ENCODE data around the gene MAPK11.
A peak's percentile ranks its signal among the peaks of the same experiment; 100 is the strongest.

The MAPK11 gene

DNA sequence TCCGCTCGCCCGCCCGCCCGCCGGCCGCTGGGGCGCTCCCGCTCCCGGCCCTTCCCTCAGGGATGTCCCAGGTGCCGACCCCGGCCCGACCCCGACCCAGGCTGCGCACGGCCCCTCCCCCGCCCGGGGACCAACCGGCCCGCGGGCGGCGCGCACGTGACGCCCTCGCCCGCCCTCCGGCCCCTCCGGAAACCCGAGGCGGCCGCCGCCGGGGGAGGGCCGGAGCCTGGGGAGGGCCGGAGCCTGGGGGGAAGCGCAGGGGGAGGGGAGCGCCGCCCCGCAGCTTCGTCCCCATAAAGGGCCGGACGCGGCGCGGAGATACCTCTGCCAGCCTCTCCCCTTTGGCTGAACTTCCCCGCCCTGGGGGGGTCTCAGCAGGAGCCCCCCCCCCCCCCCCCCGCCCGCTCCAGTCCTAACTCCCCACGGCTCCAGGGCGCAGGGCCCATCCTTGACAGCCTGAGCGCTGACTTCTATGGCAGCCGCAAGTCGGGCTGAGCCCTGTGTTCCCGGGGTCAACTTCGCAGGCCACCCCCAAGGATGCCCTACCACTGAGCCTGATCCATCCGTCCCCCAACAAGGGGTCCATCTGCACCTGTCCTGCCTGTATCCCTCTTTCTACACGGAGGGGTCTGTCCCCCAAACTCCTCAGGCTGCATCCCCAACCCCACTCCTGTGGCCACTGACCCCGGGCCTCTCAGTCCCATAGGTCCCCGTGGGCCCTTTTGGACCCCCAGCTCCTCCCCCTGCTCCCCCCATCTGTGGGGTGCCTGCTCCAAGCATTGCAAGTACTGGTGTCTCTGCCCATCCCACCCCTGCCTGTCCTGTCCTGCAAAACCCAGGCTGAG lies 8.3 kb downstream of the MAPK11 start, which contains the start of gene MAPK12:
MAPK12 (minus strand) TSS at position 69 of the 845 bp plus-strand sequence. CDS start 174 bp downstream, outside the sequence.
- no peak for DNase-seq (ENCODE audit: low read depth in 2 of 2)

- DNase-seq (ENCODE audit: low read depth in 2 of 2) = no peak
These were observed 9.2 kb downstream of the MAPK11 start for GRCh38 chr22:50260801-50261614.

DNA sequence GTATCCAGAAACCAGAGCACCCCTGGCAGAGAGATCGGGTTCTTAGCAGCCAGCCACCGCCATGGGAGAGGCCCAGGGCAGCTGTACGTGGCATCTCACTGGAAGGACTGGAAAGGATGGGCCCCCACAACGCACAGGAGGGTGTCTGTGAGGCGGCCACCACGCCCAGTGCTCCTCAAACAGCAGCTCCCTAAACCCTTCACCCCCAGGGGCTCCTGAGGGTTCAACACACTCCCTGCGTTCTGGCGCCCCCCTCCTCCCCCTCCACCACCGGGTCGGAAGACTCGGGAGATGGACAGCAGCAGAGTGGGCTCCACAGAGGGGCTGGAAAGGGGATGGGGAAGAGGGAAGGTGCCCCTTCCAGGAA lies 9.8 kb downstream of the MAPK11 start:
- DNase-seq (ENCODE audit: low read depth in 2 of 2) = no peak

DNA sequence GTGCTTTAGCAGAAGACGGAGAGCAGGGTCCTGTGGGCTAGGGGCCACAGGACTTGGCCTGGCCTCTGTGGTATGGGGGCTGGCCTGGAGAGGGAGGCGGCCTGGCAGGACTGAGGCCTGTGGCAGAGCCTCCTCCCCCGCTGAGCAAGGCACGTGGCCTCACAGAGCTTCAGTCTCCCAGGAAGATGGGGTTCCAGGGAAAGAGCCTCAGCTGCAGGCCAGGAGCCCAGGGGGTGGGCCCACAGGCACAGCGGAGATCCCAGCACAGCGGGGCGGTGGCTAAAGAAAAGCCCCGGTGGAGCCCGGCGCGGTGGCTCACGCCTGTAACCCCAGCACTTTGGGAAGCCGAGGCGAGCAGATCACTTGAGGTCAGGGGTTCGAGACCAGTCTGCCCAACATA lies 10.9 kb downstream of the MAPK11 start:
- no peak for DNase-seq (ENCODE audit: low read depth in 2 of 2)

DNA sequence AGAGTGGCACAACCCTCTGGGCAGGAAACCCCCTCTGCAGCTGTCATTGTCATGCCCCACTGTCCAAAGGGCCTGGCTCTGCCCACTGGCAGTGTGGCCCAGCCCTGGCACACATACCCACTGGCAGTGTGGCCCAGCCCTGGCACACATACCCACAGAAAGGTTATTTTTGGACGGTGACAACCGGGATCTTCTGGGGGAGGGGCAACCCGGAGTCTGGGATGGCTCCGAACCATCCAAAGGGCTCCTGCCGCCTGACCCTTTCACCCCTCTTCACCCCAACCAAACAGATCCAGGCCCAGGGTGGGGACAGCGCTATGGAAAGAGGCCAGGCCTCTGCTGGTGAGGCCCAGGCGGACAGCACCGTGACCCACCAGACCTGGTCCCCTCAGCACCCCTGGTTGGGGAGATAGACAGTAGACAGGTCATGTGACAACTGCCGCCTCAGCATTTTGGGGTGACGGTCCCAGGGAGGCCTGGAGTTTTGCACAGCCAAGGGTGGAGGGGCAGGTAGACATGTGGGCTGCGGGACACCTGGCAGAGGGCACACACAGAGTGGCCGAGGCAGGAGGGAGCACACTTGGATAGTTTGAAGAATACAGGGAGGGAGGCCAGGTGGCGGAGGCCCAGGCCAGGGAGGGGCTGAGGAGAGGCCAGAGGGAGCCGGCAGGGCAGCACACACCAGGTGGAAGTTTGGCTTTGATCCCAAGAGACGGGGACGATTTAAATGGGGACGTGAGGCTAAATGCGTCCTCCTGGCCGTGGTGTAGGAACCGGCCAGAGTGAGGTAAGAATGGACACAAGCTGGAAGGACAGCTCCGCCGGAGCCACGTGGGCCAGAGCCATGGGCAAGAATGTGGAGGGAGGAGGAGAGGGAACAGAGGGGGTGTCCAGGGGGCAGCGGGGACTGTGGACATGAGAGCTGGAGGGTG lies 11.6 kb downstream of the MAPK11 start:
- no peak for DNase-seq (ENCODE audit: low read depth in 2 of 2)

- DNase-seq (ENCODE audit: low read depth in 2 of 2) = no peak
These were observed 12.5 kb downstream of the MAPK11 start for GRCh38 chr22:50257451-50258360.

GRCh38 chr22:50257041-50257440 lies 13.1 kb downstream of the MAPK11 start:
- DNase-seq (ENCODE audit: low read depth in 2 of 2) = no peak

DNA sequence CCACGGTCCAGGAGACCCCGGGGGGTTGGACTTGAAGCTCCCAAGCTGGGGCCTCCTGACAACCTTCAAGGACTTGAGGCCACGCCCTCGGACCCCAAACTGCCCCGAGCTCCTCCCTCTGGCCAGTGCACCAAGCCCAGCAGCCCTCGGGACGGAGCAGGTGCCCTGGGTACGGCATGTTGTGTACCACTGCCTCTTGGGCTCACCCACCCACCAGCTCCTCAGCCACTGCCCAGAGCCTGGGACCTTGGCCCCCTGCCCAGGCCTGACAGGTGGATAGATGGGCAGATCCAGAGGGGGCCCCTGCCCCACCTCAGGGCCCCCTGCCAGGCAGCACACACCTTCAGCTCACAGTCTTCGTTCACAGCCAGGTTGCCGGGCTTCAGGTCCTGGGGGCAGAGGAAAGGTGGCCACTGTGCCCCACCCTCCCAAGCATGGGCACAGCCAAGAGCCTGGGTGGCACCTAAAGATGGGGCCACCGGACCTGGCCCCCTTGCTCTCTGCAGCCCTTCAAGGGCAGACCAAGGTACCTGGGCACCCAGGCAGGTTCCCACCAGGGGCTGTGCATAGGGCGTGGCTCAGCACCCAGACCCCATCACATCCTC lies 13.8 kb downstream of the MAPK11 start:
- DNase-seq (ENCODE audit: low read depth in 2 of 2) = no peak

DNA sequence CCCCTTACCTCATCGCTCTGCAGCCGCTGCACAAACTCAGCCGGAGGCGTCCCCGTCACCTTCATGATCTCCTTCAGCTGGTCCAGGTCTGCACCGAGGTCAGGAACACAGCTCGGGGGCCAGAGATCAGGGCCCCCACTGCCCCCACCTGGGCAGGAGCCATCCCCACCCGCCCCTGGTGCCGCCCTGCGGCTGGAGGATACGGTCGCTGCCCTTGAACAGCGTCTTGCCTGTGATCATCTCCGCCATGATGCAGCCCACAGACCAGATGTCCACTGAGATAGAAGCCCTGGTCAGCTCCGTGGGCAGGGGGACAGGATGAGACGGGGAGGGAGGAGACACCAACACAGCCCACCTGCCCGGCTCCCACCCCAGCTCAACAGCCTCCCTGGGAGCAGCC lies 14.6 kb downstream of the MAPK11 start:
- DNase-seq (ENCODE audit: low read depth in 2 of 2) = no peak

DNA sequence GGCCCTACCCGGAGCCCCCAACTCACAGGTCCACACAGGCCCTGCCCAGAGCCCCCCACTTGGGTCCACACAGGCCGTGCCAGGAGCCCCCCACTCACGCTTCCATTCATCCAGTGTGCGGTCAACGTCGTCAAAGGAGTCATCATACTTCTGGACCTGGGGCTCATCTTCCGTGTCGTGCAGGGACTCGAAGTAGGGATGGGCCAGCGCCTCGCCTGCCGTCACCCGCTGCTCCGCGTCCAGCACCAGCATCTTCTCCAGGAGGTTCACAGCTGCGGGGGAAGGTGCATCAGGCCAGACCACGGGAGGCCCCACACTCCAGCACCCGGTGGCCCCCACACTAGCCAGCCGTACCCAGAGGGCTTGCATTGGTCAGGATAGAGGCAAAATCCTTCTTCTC lies 15.1 kb downstream of the MAPK11 start:
- no peak for DNase-seq (ENCODE audit: low read depth in 2 of 2)

DNA sequence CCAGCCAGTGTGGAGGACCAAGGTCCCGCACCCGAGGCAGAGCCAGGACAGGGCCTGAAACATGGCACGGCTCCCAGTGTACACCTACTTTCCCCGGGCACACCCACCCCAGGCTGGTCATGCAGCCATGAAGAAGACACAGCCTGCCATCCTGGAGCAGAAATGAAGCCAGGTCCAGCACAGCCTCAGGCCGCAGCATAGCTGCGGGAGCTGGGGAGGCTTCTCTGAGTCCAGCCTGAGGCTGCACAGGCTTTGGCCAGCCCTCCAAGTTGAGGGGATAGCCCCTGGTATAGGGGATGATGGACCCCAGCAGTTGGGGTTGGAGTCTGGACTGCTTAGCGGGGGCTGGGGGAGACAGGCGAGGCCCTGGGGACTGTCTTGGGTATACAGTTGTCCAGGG lies 16.2 kb downstream of the MAPK11 start:
- no peak for DNase-seq (ENCODE audit: low read depth in 2 of 2)

DNA sequence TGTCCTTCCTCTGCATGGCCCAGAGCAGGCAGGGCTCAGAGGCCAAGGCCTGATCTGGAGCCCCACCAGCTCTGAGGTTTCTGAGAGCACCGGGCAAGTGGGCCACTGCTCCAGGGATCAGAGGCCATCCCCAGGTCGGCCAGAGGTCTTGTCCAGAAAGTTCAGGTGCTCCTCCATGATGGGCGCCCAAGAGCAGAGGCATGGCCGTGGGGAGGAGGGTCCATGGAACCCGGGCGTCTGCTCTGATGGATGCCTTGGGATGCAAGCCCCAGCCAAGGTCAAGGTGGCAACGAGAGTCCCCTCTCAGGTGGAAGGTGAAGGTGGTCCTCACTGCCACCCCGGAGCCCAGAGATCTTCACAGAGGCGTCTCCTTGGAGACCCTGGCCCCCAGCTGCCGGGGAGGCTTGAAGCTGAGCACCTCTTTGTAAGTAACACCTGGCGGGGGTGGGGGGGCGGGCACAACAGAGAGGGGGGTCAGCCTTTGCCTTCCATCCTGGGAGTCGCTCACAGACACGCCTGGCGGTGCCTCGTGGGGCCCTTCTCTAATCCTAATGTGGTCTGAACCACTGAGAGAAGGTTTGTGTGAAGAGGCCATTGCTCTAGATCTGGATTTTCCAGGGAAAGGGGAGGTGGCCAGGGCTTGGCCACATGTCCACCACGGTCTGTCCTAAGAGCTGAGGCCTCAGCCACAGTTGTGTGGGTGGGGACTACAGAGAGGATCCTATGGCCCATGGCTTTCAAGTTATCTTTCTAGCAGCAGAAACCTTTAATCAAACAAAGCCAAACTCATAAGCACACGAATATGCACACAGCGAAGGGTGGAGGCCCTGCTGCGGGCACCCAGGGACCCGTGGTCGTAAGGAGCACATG lies 16.9 kb downstream of the MAPK11 start:
- DNase-seq (ENCODE audit: low read depth in 2 of 2) = no peak

GRCh38 chr22:50252082-50253045 lies 17.8 kb downstream of the MAPK11 start:
- DNase-seq (ENCODE audit: low read depth in 2 of 2) = peak; percentile 42 to 51

DNA sequence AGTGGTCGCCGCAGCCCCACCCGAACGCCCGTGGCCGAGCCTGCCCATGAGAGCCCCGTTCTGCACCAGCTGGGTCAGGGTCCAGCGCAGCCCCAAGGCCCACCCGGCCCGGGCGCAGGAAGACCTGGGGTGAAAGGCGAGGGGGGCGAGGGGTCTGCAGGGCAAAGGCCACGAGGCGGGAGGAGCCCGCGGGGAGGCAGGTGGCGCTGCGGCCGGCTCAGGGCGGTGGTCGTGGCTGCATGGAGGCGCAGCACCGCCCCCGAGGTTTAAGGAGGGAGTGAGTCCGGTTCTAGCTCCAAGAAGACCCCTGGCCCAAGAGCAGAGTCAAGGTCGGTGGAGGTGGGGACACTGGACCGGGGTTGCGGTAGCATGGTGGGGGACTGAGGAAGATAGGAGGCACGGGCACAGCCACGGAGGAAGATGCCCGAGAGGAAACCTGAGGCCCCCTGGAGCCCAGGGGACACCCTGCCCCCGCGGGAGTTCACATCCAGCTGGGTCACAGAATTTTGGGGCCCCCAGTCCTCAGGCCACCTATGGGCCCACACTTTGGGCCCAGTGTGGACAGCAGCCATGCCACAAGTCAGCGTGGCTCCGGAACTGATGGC lies 18.6 kb downstream of the MAPK11 start:
- DNase-seq (ENCODE audit: low read depth in 2 of 2) = no peak

DNA sequence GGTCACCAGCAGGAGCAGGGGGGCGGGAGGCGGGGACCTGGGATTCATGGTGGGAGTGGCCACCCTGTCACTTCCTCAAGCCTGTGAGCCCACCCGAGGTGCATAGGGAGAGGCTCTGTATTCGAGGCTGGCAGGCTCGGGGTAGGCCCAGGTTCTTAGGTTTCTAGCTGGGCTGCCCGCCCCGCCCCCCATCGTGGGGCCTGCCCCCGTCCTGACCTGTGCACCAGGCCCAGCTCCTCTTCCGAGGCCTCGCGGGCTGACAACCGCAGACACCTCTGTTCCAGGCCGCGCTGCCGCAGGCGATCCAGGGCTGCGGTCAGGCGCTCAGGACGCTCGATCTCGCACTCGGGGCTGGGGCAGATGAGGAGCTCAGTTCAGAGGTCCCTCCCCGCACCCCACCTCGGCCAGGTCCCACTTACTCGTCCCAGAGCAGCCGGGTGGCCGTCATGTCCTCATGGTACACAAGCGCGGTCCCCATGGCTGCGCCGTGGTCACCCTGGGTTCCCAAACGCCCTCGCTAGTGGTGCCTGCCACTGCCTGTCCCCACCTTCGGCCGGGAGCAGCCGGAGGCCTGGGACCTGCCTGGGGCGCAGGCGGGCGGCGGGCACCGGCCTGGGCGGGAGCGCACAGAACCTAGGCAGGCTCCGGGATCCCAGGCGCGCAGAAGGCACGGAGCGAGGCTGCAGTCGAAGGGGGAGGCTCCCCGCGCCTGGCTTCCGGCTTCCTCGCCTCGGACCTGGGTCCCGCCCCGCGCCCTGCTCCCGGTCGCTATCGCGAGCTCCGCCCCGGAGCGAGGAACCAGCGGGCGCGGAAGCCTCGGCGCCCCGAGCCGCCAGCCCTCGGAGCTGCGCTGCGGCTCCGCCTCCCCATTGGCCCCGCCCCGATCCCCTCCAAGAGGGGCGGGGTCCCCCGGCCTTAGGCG lies 19.4 kb downstream of the MAPK11 start, which contains the start of gene HDAC10:
HDAC10 (minus strand) TSS at position 711 of the 922 bp plus-strand sequence; CDS start at position 478, 233 bp downstream.
- peak; percentile 50 to 58 for DNase-seq (ENCODE audit: low read depth in 2 of 2)

GRCh38 chr22:50250249-50250554 lies 20.0 kb downstream of the MAPK11 start:
- DNase-seq (ENCODE audit: low read depth in 2 of 2) = no peak

Data from stimulated activated CD4-positive, alpha-beta T cell treated with anti-CD3 and anti-CD28 coated beads, Interleukin-1b, Interleukin-23, amount 100 ng/mL, for 1 hour (primary cell).